Osteocyte (in vitro differentiated cells): ENCODE measurements around the gene SH3GLB1. TPM values are rescaled to one million over a fixed set of nuclear protein-coding genes. Genes with fewer than 3 reads are reported as not detected.

Experiments used
- DNase-seq: peaks from one replicate; pipeline ENCODE4 v3.0.0; 2021; ENCODE audit warnings: mixed read lengths; ENCODE audit not compliant: unreplicated experiment; ENCODE audit errors: extremely low spot score
- H3K27ac Mint-ChIP-seq: one replicate; pipeline ENCODE4 v1.8.0; 2021; ENCODE audit warnings: mild to moderate bottlenecking, mixed read lengths; ENCODE audit not compliant: unreplicated experiment
- H3K27me3 Mint-ChIP-seq: one replicate; pipeline ENCODE4 v1.8.0; 2021; ENCODE audit warnings: mixed read lengths; ENCODE audit not compliant: unreplicated experiment
- H3K36me3 Mint-ChIP-seq: one replicate; pipeline ENCODE4 v1.8.0; 2021; ENCODE audit warnings: mixed read lengths; ENCODE audit not compliant: unreplicated experiment
- H3K4me1 Mint-ChIP-seq: one replicate; pipeline ENCODE4 v1.8.0; 2021; ENCODE audit warnings: mixed read lengths; ENCODE audit not compliant: unreplicated experiment
- H3K4me3 Mint-ChIP-seq: one replicate; pipeline ENCODE4 v1.8.0; 2021; ENCODE audit warnings: mild to moderate bottlenecking, moderate library complexity, mixed read lengths; ENCODE audit not compliant: unreplicated experiment
- H3K9me3 Mint-ChIP-seq: one replicate; pipeline ENCODE4 v1.8.0; 2021; ENCODE audit warnings: mixed read lengths; ENCODE audit not compliant: unreplicated experiment
- total RNA-seq: library from RNA; stranded (reverse); gene quantifications from 2 replicates; pipeline ENCODE4 v1.2.1, GENCODE V29; 2021
- TF ChIP-seq, protein P1 (sequence below): fragments of 200-600 bp; sonication (generic); IDR thresholded peaks from 2 replicates; pipeline ENCODE4 v1.5.0; 2021; ENCODE audit warnings: antibody characterized with exemption, mild to moderate bottlenecking, moderate library complexity

The SH3GLB1 gene
- total RNA-seq, 1 donor from 2014 or later, result 80.5 TPM

DNA sequence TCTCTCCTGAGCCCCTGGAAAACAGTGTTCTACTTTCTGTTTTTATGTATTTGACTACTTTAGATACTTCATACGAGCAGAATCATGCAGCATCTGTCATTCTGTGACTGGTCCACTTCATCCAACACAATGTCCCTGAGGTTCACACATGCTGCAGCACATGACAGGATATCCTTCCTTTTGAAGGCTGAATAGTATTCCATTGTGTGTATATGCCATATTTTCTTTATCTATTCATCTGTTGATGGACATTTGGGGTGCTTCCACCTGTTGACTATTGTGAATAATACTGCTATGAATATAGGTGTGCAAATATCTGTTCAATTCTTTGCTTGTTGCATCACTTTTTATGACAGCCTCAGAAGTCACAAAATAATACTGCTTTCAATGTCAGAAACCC, 55.8 kb downstream of the SH3GLB1 start:
- TF ChIP-seq, protein P1, sequence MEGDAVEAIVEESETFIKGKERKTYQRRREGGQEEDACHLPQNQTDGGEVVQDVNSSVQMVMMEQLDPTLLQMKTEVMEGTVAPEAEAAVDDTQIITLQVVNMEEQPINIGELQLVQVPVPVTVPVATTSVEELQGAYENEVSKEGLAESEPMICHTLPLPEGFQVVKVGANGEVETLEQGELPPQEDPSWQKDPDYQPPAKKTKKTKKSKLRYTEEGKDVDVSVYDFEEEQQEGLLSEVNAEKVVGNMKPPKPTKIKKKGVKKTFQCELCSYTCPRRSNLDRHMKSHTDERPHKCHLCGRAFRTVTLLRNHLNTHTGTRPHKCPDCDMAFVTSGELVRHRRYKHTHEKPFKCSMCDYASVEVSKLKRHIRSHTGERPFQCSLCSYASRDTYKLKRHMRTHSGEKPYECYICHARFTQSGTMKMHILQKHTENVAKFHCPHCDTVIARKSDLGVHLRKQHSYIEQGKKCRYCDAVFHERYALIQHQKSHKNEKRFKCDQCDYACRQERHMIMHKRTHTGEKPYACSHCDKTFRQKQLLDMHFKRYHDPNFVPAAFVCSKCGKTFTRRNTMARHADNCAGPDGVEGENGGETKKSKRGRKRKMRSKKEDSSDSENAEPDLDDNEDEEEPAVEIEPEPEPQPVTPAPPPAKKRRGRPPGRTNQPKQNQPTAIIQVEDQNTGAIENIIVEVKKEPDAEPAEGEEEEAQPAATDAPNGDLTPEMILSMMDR, result no peak
- Mint-ChIP-seq H3K27ac (no peak overlapping the region), H3K27me3 (peaks cover 17% of the 10 kb centered on the region), H3K4me3 (no peak overlapping the region), H3K9me3 (peaks cover 4% of the 10 kb centered on the region), H3K36me3 (no peaks in the 10 kb centered on the region), H3K4me1 (no peaks in the 10 kb centered on the region)
- no peak for DNase-seq

DNA sequence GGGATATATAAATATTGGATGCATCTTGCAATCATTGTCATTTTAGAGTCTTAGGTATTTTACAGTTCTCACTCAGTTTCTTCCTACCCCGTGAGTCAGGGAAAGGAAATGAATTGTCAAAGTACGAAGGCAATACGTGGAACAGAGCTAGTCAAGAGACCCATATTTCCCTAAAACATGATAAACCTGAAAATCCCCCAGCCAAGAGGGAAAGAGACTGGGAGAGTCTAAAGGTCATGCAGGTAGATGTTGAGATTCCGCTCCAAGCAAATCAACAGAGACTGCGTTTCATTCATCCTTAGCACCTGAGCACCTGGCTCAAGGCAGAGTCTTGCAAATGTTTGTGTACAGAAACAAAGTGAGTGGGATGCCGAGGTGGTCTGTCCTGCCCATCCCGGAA, 58.0 kb downstream of the SH3GLB1 start:
- Mint-ChIP-seq H3K4me3 (no peak overlapping the region), H3K4me1 (no peaks in the 10 kb centered on the region), H3K9me3 (peaks cover 11% of the 10 kb centered on the region), H3K27me3 (peaks cover 17% of the 10 kb centered on the region), H3K27ac (no peak overlapping the region), H3K36me3 (no peaks in the 10 kb centered on the region)
- TF ChIP-seq, protein P1, result no peak
- no peak for DNase-seq

DNA sequence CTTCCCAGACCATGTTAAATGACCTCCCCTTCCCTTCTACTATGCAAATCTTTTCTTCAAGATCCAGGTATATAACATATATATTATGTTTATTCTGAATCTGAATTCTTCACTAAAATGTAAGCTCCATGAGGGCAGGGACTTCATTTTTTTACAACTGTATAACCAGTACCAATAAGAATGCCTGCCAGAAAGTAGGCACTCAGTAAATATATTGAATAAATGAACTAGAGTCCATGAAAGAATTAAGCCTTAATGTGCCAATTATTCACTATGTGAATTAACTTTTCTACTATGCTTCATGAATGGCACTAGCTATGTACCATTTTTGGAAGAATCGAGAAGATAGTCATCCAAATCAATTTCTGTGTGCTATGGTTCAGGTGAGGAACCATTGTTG, 60.1 kb downstream of the SH3GLB1 start:
- TF ChIP-seq, protein P1, result no peak
- DNase-seq, result no peak
- Mint-ChIP-seq H3K27ac (no peak overlapping the region), H3K4me1 (no peaks in the 10 kb centered on the region), H3K4me3 (no peak overlapping the region), H3K36me3 (no peaks in the 10 kb centered on the region), H3K27me3 (peaks cover 17% of the 10 kb centered on the region), H3K9me3 (peaks cover 13% of the 10 kb centered on the region)

DNA sequence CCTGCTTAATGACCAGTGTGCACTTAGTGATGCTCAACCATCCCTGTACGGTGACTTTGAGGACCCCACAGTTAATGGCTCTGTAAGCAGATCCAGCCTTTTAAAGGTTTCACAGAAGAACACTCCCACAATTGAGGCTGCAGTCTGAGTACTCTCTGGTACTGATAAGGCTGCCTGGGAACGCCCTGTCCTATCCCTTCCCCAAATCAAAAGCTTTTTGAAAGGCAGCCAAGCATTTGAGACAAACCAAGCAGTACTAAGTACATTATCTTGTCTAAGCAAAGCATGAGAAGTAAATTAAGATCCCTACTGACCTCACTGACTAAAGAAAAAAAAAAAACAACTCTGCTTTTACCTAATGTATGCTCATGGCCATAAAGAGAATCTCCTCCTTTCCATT, 60.7 kb downstream of the SH3GLB1 start:
- DNase-seq, result no peak
- Mint-ChIP-seq H3K36me3 (no peaks in the 10 kb centered on the region), H3K9me3 (peaks cover 11% of the 10 kb centered on the region)

DNA sequence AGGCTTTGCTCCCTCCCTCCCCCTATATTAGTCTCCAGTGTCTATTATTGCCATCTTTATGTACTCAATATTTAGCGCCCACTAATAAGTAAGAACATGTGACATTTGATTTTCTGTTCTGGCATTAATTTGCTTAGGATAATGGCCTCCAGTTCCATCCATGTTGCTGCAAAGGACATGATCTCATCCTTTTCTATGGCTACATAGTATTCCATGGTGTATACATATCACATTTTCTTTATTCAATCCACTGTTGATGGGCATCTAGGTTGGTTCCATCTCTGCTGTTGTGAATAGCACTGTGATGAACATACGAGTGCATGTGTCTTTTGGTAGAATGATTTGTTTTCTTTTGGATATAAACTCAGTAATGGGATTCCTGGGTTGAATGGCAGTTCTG, 61.3 kb downstream of the SH3GLB1 start:
- H3K4me3 Mint-ChIP-seq, result no peak overlapping the region

More for the DNA sequence above, 60.7 kb downstream of the SH3GLB1 start:
- TF ChIP-seq, protein P1, result no peak
- Mint-ChIP-seq H3K27me3 (peaks cover 17% of the 10 kb centered on the region), H3K4me3 (no peak overlapping the region), H3K4me1 (no peaks in the 10 kb centered on the region), H3K27ac (no peak overlapping the region)

More for the DNA sequence above, 61.3 kb downstream of the SH3GLB1 start:
- DNase-seq, result no peak
- Mint-ChIP-seq H3K36me3 (no peaks in the 10 kb centered on the region), H3K27me3 (peaks cover 17% of the 10 kb centered on the region), H3K4me1 (no peaks in the 10 kb centered on the region), H3K9me3 (peaks cover 9% of the 10 kb centered on the region), H3K27ac (no peak overlapping the region)
- TF ChIP-seq, protein P1, result no peak
